Astrocyte (in vitro differentiated cells and primary cell): ENCODE data around the gene LARGE1. TPM values are rescaled to one million over a fixed set of nuclear protein-coding genes. Genes with fewer than 3 reads are reported as not detected.
A peak's percentile ranks its signal among the peaks of the same experiment; 100 is the strongest.

ENCODE experiments used
- DNase-seq: peaks from one replicate; pipeline ENCODE4 v3.0.0-alpha.2; 2010; ENCODE audit warnings: low read depth
- FAIRE-seq: peaks from 2 replicates; lab custom pipeline; 2011; peaks lifted over from hg19 to GRCh38; lab: Jason Lieb, UNC
- H2AFZ ChIP-seq: 2 replicates; pipeline ENCODE4 v1.6.0; 2012; ENCODE audit warnings: low read depth, low read length, inconsistent platforms
- H3K27ac ChIP-seq: 2 replicates; pipeline ENCODE4 v1.5.1; 2011; ENCODE audit warnings: low read depth, low read length, inconsistent platforms
- H3K27me3 ChIP-seq: 2 replicates; pipeline ENCODE4 v1.6.0; 2011; ENCODE audit warnings: low read length, inconsistent platforms; ENCODE audit not compliant: insufficient read depth
- H3K36me3 ChIP-seq: 2 replicates; pipeline ENCODE4 v1.5.1; 2011; ENCODE audit warnings: low read length, inconsistent platforms; ENCODE audit not compliant: insufficient read depth
- H3K4me1 ChIP-seq: 2 replicates; pipeline ENCODE4 v1.5.1; 2011; ENCODE audit warnings: low read length, inconsistent platforms; ENCODE audit not compliant: insufficient read depth
- H3K4me2 ChIP-seq: 2 replicates; pipeline ENCODE4 v1.6.0; 2012; ENCODE audit warnings: low read length, inconsistent platforms
- H3K4me3 ChIP-seq: 2 replicates; pipeline ENCODE4 v1.5.1; 2011; ENCODE audit warnings: low read depth, mild to moderate bottlenecking, low read length, inconsistent platforms; ENCODE audit not compliant: insufficient read depth
- H3K79me2 ChIP-seq: 2 replicates; pipeline ENCODE4 v1.6.0; 2012; ENCODE audit warnings: mild to moderate bottlenecking, low read length, inconsistent platforms; ENCODE audit not compliant: insufficient read depth
- H3K9ac ChIP-seq: 2 replicates; pipeline ENCODE4 v1.6.0; 2012; ENCODE audit warnings: mild to moderate bottlenecking, low read length, inconsistent platforms
- H3K9me3 ChIP-seq: 2 replicates; pipeline ENCODE4 v1.5.1; 2012; ENCODE audit warnings: low read depth, mild to moderate bottlenecking, low read length, inconsistent platforms; ENCODE audit not compliant: insufficient read depth
- H4K20me1 ChIP-seq: 2 replicates; pipeline ENCODE4 v1.6.0; 2012; ENCODE audit warnings: low read length, inconsistent platforms; ENCODE audit not compliant: insufficient read depth
- H3K27ac Mint-ChIP-seq: one replicate; pipeline ENCODE4 v1.8.0; 2021; ENCODE audit warnings: mild to moderate bottlenecking, mixed read lengths; ENCODE audit not compliant: unreplicated experiment
- H3K27me3 Mint-ChIP-seq: one replicate; pipeline ENCODE4 v1.8.0; 2021; ENCODE audit warnings: low read depth, mixed read lengths; ENCODE audit not compliant: unreplicated experiment
- H3K36me3 Mint-ChIP-seq: one replicate; pipeline ENCODE4 v1.8.0; 2021; ENCODE audit warnings: low read depth, mixed read lengths; ENCODE audit not compliant: unreplicated experiment
- H3K4me1 Mint-ChIP-seq: one replicate; pipeline ENCODE4 v1.8.0; 2021; ENCODE audit warnings: low read depth, mixed read lengths; ENCODE audit not compliant: unreplicated experiment
- H3K4me3 Mint-ChIP-seq: one replicate; pipeline ENCODE4 v1.8.0; 2021; ENCODE audit warnings: mild to moderate bottlenecking, moderate library complexity, mixed read lengths; ENCODE audit not compliant: unreplicated experiment
- H3K9me3 Mint-ChIP-seq: one replicate; pipeline ENCODE4 v1.8.0; 2021; ENCODE audit warnings: mild to moderate bottlenecking, mixed read lengths; ENCODE audit not compliant: unreplicated experiment
- EZH2 ChIP-seq: IDR thresholded peaks from 2 replicates; pipeline ENCODE4 v1.6.1; 2012; ENCODE audit warnings: mild to moderate bottlenecking, low read length, inconsistent platforms; ENCODE audit not compliant: insufficient read depth
- total RNA-seq: library from RNA; stranded (reverse); gene quantifications from 2 replicates; pipeline ENCODE4 v1.2.1, GENCODE V29; 2021
- TF ChIP-seq, protein P1 (sequence below): IDR thresholded peaks from 2 replicates; pipeline ENCODE4 v1.5.1; 2011; ENCODE audit warnings: low read depth, mild to moderate bottlenecking, inconsistent platforms, low read length, moderate library complexity; ENCODE audit not compliant: insufficient read depth

The LARGE1 gene
- total RNA-seq, 1 donor from 2014 or later: 92.6 TPM

DNA sequence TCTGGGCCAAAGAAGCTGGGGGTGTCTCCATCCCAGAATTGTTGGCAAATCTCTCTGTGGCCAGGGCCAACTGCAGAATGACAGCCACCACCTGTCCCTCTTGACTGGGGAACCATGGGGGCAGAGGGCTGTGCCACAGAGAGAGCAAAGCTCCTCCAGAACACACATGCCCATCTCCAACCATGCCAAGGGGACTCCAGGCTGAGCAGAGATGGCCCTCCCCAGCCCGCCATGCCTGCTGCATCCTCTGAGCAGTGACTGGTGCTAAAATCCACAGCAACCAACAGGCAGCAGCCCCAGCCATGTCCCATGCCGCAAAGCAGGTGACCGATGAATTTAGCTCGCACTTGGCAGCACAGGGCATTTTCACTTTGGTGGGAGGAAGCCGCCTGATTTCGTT lies 45.0 kb downstream of the LARGE1 start:
- Mint-ChIP-seq H3K9me3 (no peaks in the 10 kb centered on the region), H3K4me1 (peaks cover 13% of the 10 kb centered on the region), H3K36me3 (no peaks in the 10 kb centered on the region), H3K27ac (no peak overlapping the region), H3K4me3 (no peak overlapping the region), H3K27me3 (no peaks in the 10 kb centered on the region)
- Histone ChIP-seq H3K4me1 (no peaks in the 10 kb centered on the region), H4K20me1 (peaks cover 26% of the 10 kb centered on the region), H3K36me3 (no peaks in the 10 kb centered on the region), H3K9ac (no peak overlapping the region), H3K9me3 (no peaks in the 10 kb centered on the region), H3K27me3 (no peaks in the 10 kb centered on the region), H3K4me3 (no peak overlapping the region), H3K4me2 (no peak overlapping the region), H3K79me2 (peaks cover 2% of the 10 kb centered on the region), H2AFZ (no peak overlapping the region), H3K27ac (no peak overlapping the region)
- DNase-seq (no peak), FAIRE-seq (no peak)
- TF ChIP-seq EZH2: no peak
- TF ChIP-seq, protein P1, sequence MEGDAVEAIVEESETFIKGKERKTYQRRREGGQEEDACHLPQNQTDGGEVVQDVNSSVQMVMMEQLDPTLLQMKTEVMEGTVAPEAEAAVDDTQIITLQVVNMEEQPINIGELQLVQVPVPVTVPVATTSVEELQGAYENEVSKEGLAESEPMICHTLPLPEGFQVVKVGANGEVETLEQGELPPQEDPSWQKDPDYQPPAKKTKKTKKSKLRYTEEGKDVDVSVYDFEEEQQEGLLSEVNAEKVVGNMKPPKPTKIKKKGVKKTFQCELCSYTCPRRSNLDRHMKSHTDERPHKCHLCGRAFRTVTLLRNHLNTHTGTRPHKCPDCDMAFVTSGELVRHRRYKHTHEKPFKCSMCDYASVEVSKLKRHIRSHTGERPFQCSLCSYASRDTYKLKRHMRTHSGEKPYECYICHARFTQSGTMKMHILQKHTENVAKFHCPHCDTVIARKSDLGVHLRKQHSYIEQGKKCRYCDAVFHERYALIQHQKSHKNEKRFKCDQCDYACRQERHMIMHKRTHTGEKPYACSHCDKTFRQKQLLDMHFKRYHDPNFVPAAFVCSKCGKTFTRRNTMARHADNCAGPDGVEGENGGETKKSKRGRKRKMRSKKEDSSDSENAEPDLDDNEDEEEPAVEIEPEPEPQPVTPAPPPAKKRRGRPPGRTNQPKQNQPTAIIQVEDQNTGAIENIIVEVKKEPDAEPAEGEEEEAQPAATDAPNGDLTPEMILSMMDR: no peak

DNA sequence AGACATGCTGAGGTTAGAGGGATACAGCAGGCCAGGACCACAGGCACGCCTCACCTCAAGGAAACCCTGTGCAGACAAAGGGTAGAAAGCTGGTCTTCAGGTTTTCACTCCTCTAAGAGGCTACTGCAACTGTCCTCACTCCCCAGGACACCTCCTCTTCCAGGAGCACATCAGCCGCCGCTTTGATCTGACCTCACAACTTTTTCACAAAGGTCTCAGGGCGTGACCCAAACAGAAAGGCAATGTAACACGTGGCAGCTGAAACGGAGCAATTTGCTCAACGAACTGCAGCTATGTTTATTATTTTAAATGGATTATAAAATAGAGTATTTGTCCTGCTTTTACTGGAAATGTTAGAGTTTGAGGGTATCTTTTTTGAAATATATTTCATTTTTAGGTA lies 46.1 kb downstream of the LARGE1 start:
- Mint-ChIP-seq H3K36me3 (no peaks in the 10 kb centered on the region), H3K9me3 (no peaks in the 10 kb centered on the region), H3K27ac (no peak overlapping the region), H3K4me1 (peaks cover 18% of the 10 kb centered on the region), H3K4me3 (no peak overlapping the region), H3K27me3 (no peaks in the 10 kb centered on the region)
- H3K4me2 ChIP-seq: no peak overlapping the region
- H4K20me1 ChIP-seq: peaks cover 15% of the 10 kb centered on the region
- H3K9ac ChIP-seq: no peak overlapping the region
- no peaks in the 10 kb centered on the region for H3K36me3 ChIP-seq
- no peak overlapping the region for H3K27ac ChIP-seq
- peaks cover 2% of the 10 kb centered on the region for H3K79me2 ChIP-seq
- TF ChIP-seq EZH2: no peak
- TF ChIP-seq, protein P1: no peak
- DNase-seq: no peak
- no peak for FAIRE-seq
- H3K4me1 ChIP-seq: no peaks in the 10 kb centered on the region
- no peaks in the 10 kb centered on the region for H3K9me3 ChIP-seq
- H3K4me3 ChIP-seq: no peak overlapping the region
- no peaks in the 10 kb centered on the region for H3K27me3 ChIP-seq
- no peak overlapping the region for H2AFZ ChIP-seq

DNA sequence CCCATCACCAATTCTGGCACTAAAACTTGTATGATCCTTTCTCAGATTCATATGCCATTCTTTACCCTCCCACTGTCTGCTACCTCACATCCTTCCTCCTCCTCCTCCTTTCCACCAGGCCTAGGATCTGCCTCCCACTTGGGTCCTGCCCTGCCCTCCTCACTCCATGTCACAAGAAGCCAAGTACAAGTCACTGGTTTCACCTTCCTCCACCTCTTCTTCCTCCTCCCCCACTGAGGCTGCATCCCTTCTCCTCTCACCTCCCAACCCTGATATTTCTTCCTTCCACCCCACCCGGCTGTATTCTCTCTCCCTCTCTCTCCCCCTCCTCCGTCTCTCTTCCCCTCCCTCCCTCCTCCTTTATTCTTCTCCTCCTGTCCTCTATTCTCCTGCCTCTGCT lies 46.6 kb downstream of the LARGE1 start:
- H3K9me3 Mint-ChIP-seq: no peaks in the 10 kb centered on the region
- H3K4me1 Mint-ChIP-seq: peaks cover 22% of the 10 kb centered on the region
- no peaks in the 10 kb centered on the region for H3K36me3 ChIP-seq
- H3K4me1 ChIP-seq: no peaks in the 10 kb centered on the region
- H3K79me2 ChIP-seq: peaks cover 2% of the 10 kb centered on the region
- no peak overlapping the region for H3K4me3 Mint-ChIP-seq
- no peak for TF ChIP-seq EZH2
- TF ChIP-seq, protein P1: no peak
- H3K27ac ChIP-seq: no peak overlapping the region
- no peak for DNase-seq
- FAIRE-seq: no peak
- no peak overlapping the region for H2AFZ ChIP-seq
- no peak overlapping the region for H3K4me3 ChIP-seq
- H3K9me3 ChIP-seq: no peaks in the 10 kb centered on the region
- H3K27me3 ChIP-seq: no peaks in the 10 kb centered on the region
- no peaks in the 10 kb centered on the region for H3K36me3 Mint-ChIP-seq
- H3K27me3 Mint-ChIP-seq: no peaks in the 10 kb centered on the region
- peaks cover 14% of the 10 kb centered on the region for H4K20me1 ChIP-seq
- peak overlapping the region; percentile 53 for H3K27ac Mint-ChIP-seq
- no peak overlapping the region for H3K4me2 ChIP-seq
- H3K9ac ChIP-seq: no peak overlapping the region
